Measurements from ENCODE around the gene SRGAP3.

DNA sequence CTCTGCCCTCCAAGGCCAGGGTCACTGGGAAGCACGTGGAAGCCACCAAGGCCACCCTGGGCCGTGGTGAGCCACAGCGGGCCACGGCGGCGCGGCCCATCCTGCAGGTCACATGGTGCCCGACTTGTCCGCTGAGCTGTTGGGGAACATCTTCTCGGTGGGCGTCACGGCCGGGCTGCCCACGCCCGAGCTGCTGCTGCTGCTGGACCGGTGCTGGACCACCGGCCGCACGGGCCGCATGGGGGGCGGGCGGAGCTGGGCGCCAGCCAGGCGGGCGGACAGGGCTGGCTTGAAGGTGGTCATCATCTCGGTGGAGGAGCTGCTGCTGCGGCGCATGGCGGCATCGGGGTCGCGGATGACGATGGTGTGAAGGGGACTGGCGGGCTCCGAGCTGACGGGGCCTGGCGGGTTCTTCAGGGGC lies 264.0 kb downstream of the SRGAP3 start:
- TF ChIP-seq CTCF (conservative IDR thresholded peaks at IDR 0.05 in 1 of 2, IDR thresholded peaks at IDR 0.05 in 1 of 2; ENCODE audit: low read depth in 1 of 2, low read length in 2 of 2) (no peak), EZH2 (IDR thresholded peaks at IDR 0.05; ENCODE audit: low read length, missing control alignments) (no peak)
